ENCODE data around the gene MAP3K5. TPM values are rescaled to one million over a fixed set of nuclear protein-coding genes. Genes with fewer than 3 reads are reported as not detected.

The MAP3K5 gene
- total and polyA plus RNA-seq, 2 of the 8 experiments (the other 6 are each of a cell fraction or from before 2014, with no cell fraction given): 0.63 to 2.6 TPM

DNA sequence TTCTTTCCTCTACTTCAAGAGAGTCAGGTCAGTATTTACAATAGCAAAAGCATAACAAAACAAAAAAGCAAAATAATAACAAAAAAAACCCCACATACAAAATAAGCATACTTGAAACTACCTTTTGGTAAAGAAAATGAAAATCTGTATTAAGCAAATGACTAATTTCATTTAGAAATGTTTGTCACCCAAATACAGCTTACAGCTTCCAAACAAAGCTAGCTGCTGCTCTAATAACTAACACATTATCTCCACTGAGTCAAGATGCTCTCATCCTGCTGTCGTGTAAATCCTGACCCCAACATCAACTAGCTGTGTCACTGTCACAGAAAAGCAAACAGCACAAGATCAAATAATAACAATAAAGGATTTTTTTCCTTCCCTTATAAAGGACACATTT is 263.8 kb downstream of the MAP3K5 start:
- Histone ChIP-seq H2AFZ (ENCODE audit: low read length) (no peak overlapping the region), H3K79me1 (ENCODE audit: low read depth, low read length) (peaks cover 10% of the 10 kb centered on the region), H2BK5ac (ENCODE audit: low read depth, low read length) (no peak overlapping the region), H2BK120ac (replicated peaks; ENCODE audit: low read depth, low read length) (no peak overlapping the region), H3K4me1 (replicated peaks in 1 of 4; ENCODE audit: control insufficient read depth in 3 of 4, insufficient read depth in 4 of 4, low read length in 3 of 4) (peaks cover 15 to 31% (median 27%) of the 10 kb centered on the region in 4 experiments), H2BK12ac (ENCODE audit: low read depth, low read length) (no peak overlapping the region), H3K4ac (replicated peaks; ENCODE audit: insufficient read length, low read depth, low read length) (no peak overlapping the region), H3K14ac (ENCODE audit: insufficient read length) (no peak overlapping the region), H3K27ac (ENCODE audit: low read depth, low read length) (no peak overlapping the region), H3K4me2 (ENCODE audit: insufficient read depth in 1 of 2, low read depth in 2 of 2, low read length in 2 of 2) (no peak overlapping the region), H3K23me2 (ENCODE audit: low read depth, low read length) (peaks cover 1% of the 10 kb centered on the region; the same call in 1 of the 2 replicates), H3K56ac (replicated peaks; ENCODE audit: insufficient read length, low read depth, low read length) (no peak overlapping the region), H3K4me3 (ENCODE audit: extremely low read depth in 1 of 4, insufficient read depth in 2 of 4, low read depth in 3 of 4, low read length in 4 of 4) (no peak overlapping the region), H4K8ac (ENCODE audit: extremely low read depth, insufficient read depth, low read length) (no peak overlapping the region), H3K9ac (replicated peaks in 1 of 4; ENCODE audit: extremely low read depth in 1 of 4, low read depth in 3 of 4, low read length in 3 of 4) (no peak overlapping the region), H4K20me1 (replicated peaks in 1 of 2; ENCODE audit: control insufficient read depth in 1 of 2, insufficient read depth in 2 of 2, low read length in 2 of 2) (peaks cover 0 to 11% of the 10 kb centered on the region in 2 experiments), H2BK20ac (ENCODE audit: low read length) (no peak overlapping the region), H3K9me3 (ENCODE audit: insufficient read depth in 2 of 2, low read depth in 1 of 2, low read length in 1 of 2) (no peaks in the 10 kb centered on the region), H2BK15ac (ENCODE audit: low read length) (no peak overlapping the region), H2AK5ac (ENCODE audit: low read depth, low read length) (no peak overlapping the region), H3K36me3 (ENCODE audit: control insufficient read depth in 2 of 4, insufficient read depth in 4 of 4, low read length in 3 of 4) (no peaks in the 10 kb centered on the region), H3K23ac (ENCODE audit: insufficient read length) (no peak overlapping the region), H4K91ac (replicated peaks; ENCODE audit: insufficient read length, low read length) (no peak overlapping the region), H4K5ac (ENCODE audit: insufficient read length, low read depth, low read length) (no peak overlapping the region), H3K79me2 (ENCODE audit: control insufficient read depth in 1 of 2, insufficient read depth in 2 of 2, low read length in 2 of 2) (peaks cover 3 to 89% of the 10 kb centered on the region in 2 experiments; a peak in 3 of 4 replicates), H3K18ac (ENCODE audit: extremely low read depth, low read length) (no peak overlapping the region), H3K27me3 (replicated peaks in 1 of 4; ENCODE audit: control insufficient read depth in 3 of 4, extremely low read depth in 1 of 4, insufficient read depth in 3 of 4, low read length in 3 of 4) (no peaks in the 10 kb centered on the region)
- ChIA-PET CTCF (ENCODE audit: partially characterized antibody) (interaction anchor here (1.5 to 4.6 kb wide), 3 partner anchors 16 to 21 kb away, joined by 4 to 22 read pairs (median 5); partner anchors contain the start of gene MAP7), POLR2A (ENCODE audit: partially characterized antibody) (interaction anchor here (0.7 kb wide), 1 partner anchor 231 kb away, joined by 3 read pairs; no protein-coding TSS in a partner anchor)
- 77% methylated on average over 1 of the region's 1 CpG; no CpG with 5 or more reads in 1 of the 2 experiments for WGBS, 2 experiments (ENCODE audit: extremely low coverage in 1 of 2, insufficient coverage in 1 of 2, insufficient read length in 1 of 2, insufficient replicate concordance in 2 of 2, low coverage in 1 of 2, low lambda C conversion rate in 2 of 2, missing lambda C conversion rate in 1 of 2)
- FAIRE-seq (no peak), DNase-seq (ENCODE audit: low read depth in 1 of 2, low spot score in 2 of 2) (no peak)
- no peak for TF ChIP-seq NRF1 (IDR thresholded peaks at IDR 0.05; ENCODE audit: low read depth, low read length)

Measured in H1 (cell line).